Measurements from ENCODE around the gene CENPQ. TPM values are rescaled to one million over a fixed set of nuclear protein-coding genes. Genes with fewer than 3 reads are reported as not detected.

The CENPQ gene
- total and polyA plus RNA-seq, 2 of the 13 experiments (the other 11 are each of a cell fraction or from before 2014, with no cell fraction given), result 9.1 to 20.1 TPM

GRCh38 chr6:49513153-49513989 is 50.2 kb downstream of the CENPQ start (continued):
- peak; percentile 38; the same call in 1 of the 2 replicates for TF ChIP-seq ZGPAT (CRISPR knock-in tag; IDR thresholded peaks at IDR 0.05)
- no peak for TF ChIP-seq ZNF546 (CRISPR knock-in tag; conservative IDR thresholded peaks at IDR 0.05)
- TF ChIP-seq FOXP4 (CRISPR knock-in tag; IDR thresholded peaks at IDR 0.05), result peak; percentile 86
- TF ChIP-seq GTF2F1 (IDR thresholded peaks at IDR 0.05; ENCODE audit: low read length), result no peak
- TF ChIP-seq NFRKB (IDR thresholded peaks at IDR 0.05), result no peak
- no peak for TF ChIP-seq GRHL1 (CRISPR knock-in tag; conservative IDR thresholded peaks at IDR 0.05)
- peak; percentile 53; the same call in 1 of the 2 replicates for TF ChIP-seq NR2F2 (IDR thresholded peaks at IDR 0.05; ENCODE audit: borderline replicate concordance, low read depth)
- TF ChIP-seq ATF7 (IDR thresholded peaks at IDR 0.05), result no peak
- no peak for TF ChIP-seq ATF7 (CRISPR knock-in tag; IDR thresholded peaks at IDR 0.05)
- no peak for TF ChIP-seq ZFX (CRISPR knock-in tag; IDR thresholded peaks at IDR 0.05; ENCODE audit: low read depth)
- TF ChIP-seq ZSCAN31 (CRISPR knock-in tag; IDR thresholded peaks at IDR 0.05; ENCODE audit: low read depth), result no peak
- TF ChIP-seq ZNF775 (CRISPR knock-in tag; IDR thresholded peaks at IDR 0.05; ENCODE audit: borderline replicate concordance), result no peak
- no peak for TF ChIP-seq TAF15 (IDR thresholded peaks at IDR 0.05; ENCODE audit: low read depth, low read length, poor library complexity, severe bottlenecking)
- no peak for TF ChIP-seq TBP (CRISPR knock-in tag; IDR thresholded peaks at IDR 0.05)
- no peak for TF ChIP-seq IKZF5 (CRISPR knock-in tag; IDR thresholded peaks at IDR 0.05)
- no peak for TF ChIP-seq ZNF468 (CRISPR knock-in tag; IDR thresholded peaks at IDR 0.05)
- TF ChIP-seq NR2F6 (IDR thresholded peaks at IDR 0.05), result peak; percentile 54
- TF ChIP-seq NR2F6 (CRISPR knock-in tag; IDR thresholded peaks at IDR 0.05), result peak; percentile 60
- TF ChIP-seq ARID3A (IDR thresholded peaks at IDR 0.05; ENCODE audit: low read depth, low read length), result peak; percentile 69; the same call in 1 of the 2 replicates
- TF ChIP-seq PITX1 (CRISPR knock-in tag; IDR thresholded peaks at IDR 0.05), result 0 out of 2 replicates have a peak, but pooled peaks have one; percentile 39
- TF ChIP-seq TBX3 (IDR thresholded peaks at IDR 0.05; ENCODE audit: borderline replicate concordance), result no peak
- TF ChIP-seq ZNF205 (CRISPR knock-in tag; IDR thresholded peaks at IDR 0.05), result no peak
- no peak for TF ChIP-seq KDM1A (CRISPR knock-in tag; IDR thresholded peaks at IDR 0.05)
- TF ChIP-seq ZNF670 (CRISPR knock-in tag; IDR thresholded peaks at IDR 0.05; ENCODE audit: borderline replicate concordance), result no peak
